Adipocyte (in vitro differentiated cells): Measurements from ENCODE around the gene KCNMA1.

ENCODE experiments used
- DNase-seq: peaks from one replicate; pipeline ENCODE4 v3.0.0-alpha.2; 2015; ENCODE audit warnings: low read depth
- H3K27me3 ChIP-seq: replicated peaks from 2 replicates; pipeline ENCODE4 v1.7.0; 2013; ENCODE audit warnings: mild to moderate bottlenecking, low read length, moderate library complexity; ENCODE audit not compliant: control insufficient read depth, insufficient read depth
- H3K36me3 ChIP-seq: 2 replicates; pipeline ENCODE4 v1.7.0; 2013; ENCODE audit warnings: low read length, mild to moderate bottlenecking, moderate library complexity; ENCODE audit not compliant: control insufficient read depth, insufficient read depth, severe bottlenecking
- H3K4me1 ChIP-seq: 2 replicates; pipeline ENCODE4 v1.7.0; 2013; ENCODE audit warnings: mild to moderate bottlenecking, low read length, moderate library complexity; ENCODE audit not compliant: control insufficient read depth, insufficient read depth
- H3K4me3 ChIP-seq: 2 replicates; pipeline ENCODE4 v1.7.0; 2013; ENCODE audit warnings: mild to moderate bottlenecking, low read length, moderate library complexity
- H3K9ac ChIP-seq: 2 replicates; pipeline ENCODE4 v1.7.0; 2013; ENCODE audit warnings: mild to moderate bottlenecking, low read length, moderate library complexity
- H3K9me3 ChIP-seq: 2 replicates; pipeline ENCODE4 v1.7.0; 2013; ENCODE audit warnings: mild to moderate bottlenecking, low read length, moderate library complexity; ENCODE audit not compliant: control insufficient read depth

The KCNMA1 gene

GRCh38 chr10:77248104-77248790 is 389.4 kb downstream of the KCNMA1 start:
- H3K4me3 ChIP-seq, result no peak overlapping the region
- no peaks in the 10 kb centered on the region for H3K9me3 ChIP-seq
- H3K36me3 ChIP-seq, result no peaks in the 10 kb centered on the region
- H3K9ac ChIP-seq, result no peak overlapping the region
- DNase-seq, result no peak
- H3K27me3 ChIP-seq, result no peaks in the 10 kb centered on the region
- H3K4me1 ChIP-seq, result peaks cover 41% of the 10 kb centered on the region

GRCh38 chr10:77247031-77247990 is 390.3 kb downstream of the KCNMA1 start:
- Histone ChIP-seq H3K27me3 (no peaks in the 10 kb centered on the region), H3K36me3 (no peaks in the 10 kb centered on the region), H3K9ac (peak overlapping the region; percentile 20), H3K4me3 (peak overlapping the region; percentile 34), H3K9me3 (no peaks in the 10 kb centered on the region), H3K4me1 (peaks cover 44% of the 10 kb centered on the region)
- DNase-seq, result peak; percentile 12

GRCh38 chr10:77245953-77246352 is 391.7 kb downstream of the KCNMA1 start:
- Histone ChIP-seq H3K4me1 (peaks cover 37% of the 10 kb centered on the region), H3K9ac (no peak overlapping the region), H3K36me3 (no peaks in the 10 kb centered on the region), H3K9me3 (no peaks in the 10 kb centered on the region), H3K4me3 (no peak overlapping the region), H3K27me3 (no peaks in the 10 kb centered on the region)
- peak; percentile 60 for DNase-seq

GRCh38 chr10:77244746-77245145 is 392.9 kb downstream of the KCNMA1 start:
- peak; percentile 24 for DNase-seq
- Histone ChIP-seq H3K9me3 (no peaks in the 10 kb centered on the region), H3K4me3 (no peak overlapping the region), H3K36me3 (no peaks in the 10 kb centered on the region), H3K4me1 (peaks cover 37% of the 10 kb centered on the region), H3K27me3 (no peaks in the 10 kb centered on the region), H3K9ac (no peak overlapping the region)

- Histone ChIP-seq H3K9me3 (no peaks in the 10 kb centered on the region), H3K36me3 (no peaks in the 10 kb centered on the region), H3K27me3 (no peaks in the 10 kb centered on the region), H3K4me3 (no peak overlapping the region), H3K4me1 (peaks cover 37% of the 10 kb centered on the region), H3K9ac (no peak overlapping the region)
- DNase-seq, result no peak
These were observed 393.3 kb downstream of the KCNMA1 start for GRCh38 chr10:77244286-77244685.

- Histone ChIP-seq H3K9ac (no peak overlapping the region), H3K4me3 (no peak overlapping the region), H3K9me3 (no peaks in the 10 kb centered on the region), H3K36me3 (no peaks in the 10 kb centered on the region), H3K4me1 (peaks cover 32% of the 10 kb centered on the region), H3K27me3 (no peaks in the 10 kb centered on the region)
- no peak for DNase-seq
These were observed 396.3 kb downstream of the KCNMA1 start for GRCh38 chr10:77241350-77241725.

GRCh38 chr10:77240706-77241349 is 396.8 kb downstream of the KCNMA1 start:
- Histone ChIP-seq H3K9me3 (no peaks in the 10 kb centered on the region), H3K27me3 (no peaks in the 10 kb centered on the region), H3K4me3 (no peak overlapping the region), H3K9ac (no peak overlapping the region), H3K4me1 (peaks cover 27% of the 10 kb centered on the region), H3K36me3 (no peaks in the 10 kb centered on the region)
- no peak for DNase-seq

- Histone ChIP-seq H3K36me3 (no peaks in the 10 kb centered on the region), H3K9ac (no peak overlapping the region), H3K4me3 (no peak overlapping the region), H3K4me1 (peaks cover 23% of the 10 kb centered on the region), H3K27me3 (no peaks in the 10 kb centered on the region), H3K9me3 (no peaks in the 10 kb centered on the region)
- peak; percentile 28 for DNase-seq
These were observed 397.5 kb downstream of the KCNMA1 start for GRCh38 chr10:77240041-77240652.

GRCh38 chr10:77237120-77237519 is 400.5 kb downstream of the KCNMA1 start:
- Histone ChIP-seq H3K9ac (no peak overlapping the region), H3K27me3 (no peaks in the 10 kb centered on the region), H3K4me3 (no peak overlapping the region), H3K4me1 (peaks cover 15% of the 10 kb centered on the region), H3K9me3 (no peaks in the 10 kb centered on the region), H3K36me3 (no peaks in the 10 kb centered on the region)
- DNase-seq, result no peak

GRCh38 chr10:77236700-77237099 is 400.9 kb downstream of the KCNMA1 start:
- no peak overlapping the region for H3K4me3 ChIP-seq
- H3K27me3 ChIP-seq, result no peaks in the 10 kb centered on the region
- no peaks in the 10 kb centered on the region for H3K9me3 ChIP-seq
- peak; percentile 44 for DNase-seq
- H3K4me1 ChIP-seq, result peaks cover 14% of the 10 kb centered on the region
- no peaks in the 10 kb centered on the region for H3K36me3 ChIP-seq
- no peak overlapping the region for H3K9ac ChIP-seq

GRCh38 chr10:77236029-77236428 is 401.6 kb downstream of the KCNMA1 start:
- Histone ChIP-seq H3K27me3 (no peaks in the 10 kb centered on the region), H3K4me1 (peaks cover 14% of the 10 kb centered on the region), H3K9ac (no peak overlapping the region), H3K9me3 (no peaks in the 10 kb centered on the region), H3K4me3 (no peak overlapping the region), H3K36me3 (no peaks in the 10 kb centered on the region)
- no peak for DNase-seq
